Measurements from ENCODE around the gene ZBTB17.

Gene ZBTB17

GRCh38 chr1:15963968-15964648 is 11.8 kb downstream of the ZBTB17 start:
- peaks cover 7% of the 10 kb centered on the region for H3K4me1 ChIP-seq (ENCODE audit: insufficient read depth, low read length)
- H3K9ac ChIP-seq (ENCODE audit: low read depth, low read length): no peak overlapping the region
- peaks cover 6% of the 10 kb centered on the region; the same call in 1 of the 2 replicates for H3K36me3 ChIP-seq (ENCODE audit: insufficient read depth, low read length)
- H3K9me3 ChIP-seq (ENCODE audit: control insufficient read depth, insufficient read depth, low read length): peaks cover 4% of the 10 kb centered on the region

DNA sequence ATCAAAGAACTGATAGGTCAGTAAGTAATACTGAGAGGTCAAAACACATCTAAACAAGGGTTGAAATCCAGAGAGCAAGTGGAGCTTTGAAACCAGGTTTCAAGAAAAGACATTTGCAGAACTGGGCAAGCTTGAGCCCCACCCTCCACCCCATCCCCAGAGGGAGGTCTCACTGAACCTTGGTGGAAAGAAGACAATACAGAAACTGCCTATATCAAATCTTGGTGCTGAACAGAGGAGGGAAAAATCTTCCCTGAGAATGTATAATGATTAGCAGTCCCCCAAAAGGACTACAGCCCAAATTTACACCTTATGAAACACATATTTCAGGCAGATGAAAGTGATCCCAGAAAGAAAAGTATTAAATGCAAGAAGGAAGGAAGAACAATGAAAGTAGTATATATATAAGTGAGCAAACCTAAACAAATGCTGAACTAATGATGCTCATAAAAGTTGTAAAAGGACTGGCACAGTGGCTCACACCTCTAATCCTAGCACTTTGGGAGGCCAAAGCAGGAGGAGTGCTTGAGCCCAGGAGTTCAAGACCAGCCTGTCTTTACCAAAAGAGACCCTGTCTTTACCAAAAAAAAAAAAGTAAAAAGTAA is 12.4 kb downstream of the ZBTB17 start:
- H3K9ac ChIP-seq (ENCODE audit: low read depth, low read length): no peak overlapping the region
- H3K4me1 ChIP-seq (ENCODE audit: insufficient read depth, low read length): peaks cover 10% of the 10 kb centered on the region
- H3K36me3 ChIP-seq (ENCODE audit: insufficient read depth, low read length): peaks cover 1% of the 10 kb centered on the region; the same call in 1 of the 2 replicates

GRCh38 chr1:15962671-15963362 is 13.1 kb downstream of the ZBTB17 start:
- peaks cover 15% of the 10 kb centered on the region for H3K4me1 ChIP-seq (ENCODE audit: insufficient read depth, low read length)
- H3K36me3 ChIP-seq (ENCODE audit: insufficient read depth, low read length): no peaks in the 10 kb centered on the region
- no peak overlapping the region for H3K9ac ChIP-seq (ENCODE audit: low read depth, low read length)
- H3K9me3 ChIP-seq (ENCODE audit: control insufficient read depth, insufficient read depth, low read length): no peaks in the 10 kb centered on the region

More for the DNA sequence above, 12.4 kb downstream of the ZBTB17 start:
- no peaks in the 10 kb centered on the region for H3K9me3 ChIP-seq (ENCODE audit: control insufficient read depth, insufficient read depth, low read length)

- Histone ChIP-seq H3K4me1 (ENCODE audit: insufficient read depth, low read length) (peaks cover 19% of the 10 kb centered on the region), H3K9ac (ENCODE audit: low read depth, low read length) (no peak overlapping the region)
Observed at GRCh38 chr1:15962176-15962575, 13.7 kb downstream of the ZBTB17 start.

DNA sequence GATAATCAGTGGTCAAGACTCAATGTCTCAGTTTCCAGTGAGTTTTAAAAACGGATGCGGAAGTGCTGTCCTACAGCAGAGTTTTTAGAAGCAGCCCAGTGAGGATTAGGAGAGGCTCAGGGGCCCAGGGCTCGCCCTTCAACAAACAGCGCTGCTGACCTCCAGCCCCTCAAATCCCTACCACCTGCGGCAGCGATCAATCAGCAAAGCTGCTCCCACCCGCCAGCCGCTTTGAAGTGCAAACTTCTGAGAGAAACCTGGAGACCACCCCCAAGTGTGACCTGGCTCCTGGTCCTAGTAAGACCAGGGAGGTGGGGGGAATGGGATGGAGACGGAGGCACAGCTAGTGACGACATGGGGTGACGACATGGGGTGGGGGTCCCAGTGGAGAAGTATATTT is 14.4 kb downstream of the ZBTB17 start:
- Histone ChIP-seq H3K9me3 (ENCODE audit: control insufficient read depth, insufficient read depth, low read length) (no peaks in the 10 kb centered on the region), H3K9ac (ENCODE audit: low read depth, low read length) (no peak overlapping the region), H3K4me1 (ENCODE audit: insufficient read depth, low read length) (peaks cover 19% of the 10 kb centered on the region), H3K36me3 (ENCODE audit: insufficient read depth, low read length) (no peaks in the 10 kb centered on the region)

More at GRCh38 chr1:15962176-15962575, 13.7 kb downstream of the ZBTB17 start:
- H3K9me3 ChIP-seq (ENCODE audit: control insufficient read depth, insufficient read depth, low read length): no peaks in the 10 kb centered on the region
- no peaks in the 10 kb centered on the region for H3K36me3 ChIP-seq (ENCODE audit: insufficient read depth, low read length)

- Histone ChIP-seq H3K9me3 (ENCODE audit: control insufficient read depth, insufficient read depth, low read length) (no peaks in the 10 kb centered on the region), H3K36me3 (ENCODE audit: insufficient read depth, low read length) (no peaks in the 10 kb centered on the region), H3K4me1 (ENCODE audit: insufficient read depth, low read length) (peaks cover 19% of the 10 kb centered on the region), H3K9ac (ENCODE audit: low read depth, low read length) (no peak overlapping the region)
Observed at GRCh38 chr1:15960808-15961207, 15.1 kb downstream of the ZBTB17 start.

DNA sequence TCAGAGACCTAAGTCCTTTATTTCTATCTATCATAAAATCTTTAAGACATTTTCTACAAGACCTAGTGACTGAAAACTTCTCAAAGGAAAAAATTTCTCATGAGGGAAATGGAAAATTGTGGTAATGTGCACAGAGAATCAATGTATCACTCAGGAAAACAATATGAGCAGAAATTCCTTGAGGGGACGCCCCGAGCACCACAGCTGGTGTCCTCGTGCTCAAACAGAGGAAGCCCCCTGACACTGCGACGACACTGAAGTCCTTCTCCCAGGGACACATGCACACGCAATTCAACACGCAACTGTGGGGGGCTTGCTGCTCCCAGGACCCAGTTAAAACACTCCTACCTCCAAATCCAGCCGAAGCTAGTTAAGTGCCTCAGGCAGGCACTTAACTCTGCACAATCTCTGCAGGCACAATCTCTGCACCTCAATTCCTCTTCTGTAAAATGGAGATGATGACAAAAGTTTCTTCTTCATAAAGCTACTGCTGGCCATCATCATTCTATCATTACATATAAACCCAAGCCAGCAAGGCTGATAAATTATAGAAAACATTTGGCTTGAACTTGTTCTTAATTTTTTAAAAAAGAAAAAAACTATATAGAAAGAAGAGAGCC is 16.0 kb downstream of the ZBTB17 start:
- Histone ChIP-seq H3K36me3 (ENCODE audit: insufficient read depth, low read length) (no peaks in the 10 kb centered on the region), H3K4me1 (ENCODE audit: insufficient read depth, low read length) (peaks cover 19% of the 10 kb centered on the region), H3K9me3 (ENCODE audit: control insufficient read depth, insufficient read depth, low read length) (no peaks in the 10 kb centered on the region), H3K9ac (ENCODE audit: low read depth, low read length) (no peak overlapping the region)

GRCh38 chr1:15959424-15959823 is 16.5 kb downstream of the ZBTB17 start:
- Histone ChIP-seq H3K9ac (ENCODE audit: low read depth, low read length) (no peak overlapping the region), H3K9me3 (ENCODE audit: control insufficient read depth, insufficient read depth, low read length) (no peaks in the 10 kb centered on the region), H3K4me1 (ENCODE audit: insufficient read depth, low read length) (peaks cover 20% of the 10 kb centered on the region), H3K36me3 (ENCODE audit: insufficient read depth, low read length) (no peaks in the 10 kb centered on the region)

- no peak overlapping the region for H3K9ac ChIP-seq (ENCODE audit: low read depth, low read length)
- no peaks in the 10 kb centered on the region for H3K9me3 ChIP-seq (ENCODE audit: control insufficient read depth, insufficient read depth, low read length)
- H3K36me3 ChIP-seq (ENCODE audit: insufficient read depth, low read length): no peaks in the 10 kb centered on the region
- H3K4me1 ChIP-seq (ENCODE audit: insufficient read depth, low read length): peaks cover 26% of the 10 kb centered on the region
Observed at GRCh38 chr1:15958793-15959192, 17.1 kb downstream of the ZBTB17 start.

DNA sequence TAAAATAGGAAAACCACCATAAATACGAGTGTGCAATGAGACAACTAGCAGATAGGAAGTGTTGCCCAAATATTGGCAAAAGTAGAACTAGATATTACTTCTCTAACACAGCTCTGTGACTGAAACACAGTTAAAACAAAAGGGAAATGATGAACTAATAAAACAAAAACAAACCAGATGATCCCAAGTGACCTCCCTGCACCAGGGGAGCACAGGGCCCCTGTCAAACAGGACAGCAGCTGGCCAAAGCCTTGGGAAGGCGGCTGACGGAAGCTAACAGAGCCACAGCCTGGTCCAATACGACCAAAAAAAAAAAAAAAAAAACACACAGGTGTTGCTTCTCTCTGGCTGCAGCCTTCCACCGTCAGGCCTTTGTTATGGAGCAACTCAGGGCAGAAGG is 17.8 kb downstream of the ZBTB17 start:
- no peak overlapping the region for H3K9ac ChIP-seq (ENCODE audit: low read depth, low read length)
- H3K9me3 ChIP-seq (ENCODE audit: control insufficient read depth, insufficient read depth, low read length): no peaks in the 10 kb centered on the region
- peaks cover 32% of the 10 kb centered on the region for H3K4me1 ChIP-seq (ENCODE audit: insufficient read depth, low read length)

GRCh38 chr1:15957221-15958095 is 18.4 kb downstream of the ZBTB17 start:
- Histone ChIP-seq H3K36me3 (ENCODE audit: insufficient read depth, low read length) (no peaks in the 10 kb centered on the region), H3K9ac (ENCODE audit: low read depth, low read length) (no peak overlapping the region), H3K4me1 (ENCODE audit: insufficient read depth, low read length) (peaks cover 39% of the 10 kb centered on the region), H3K9me3 (ENCODE audit: control insufficient read depth, insufficient read depth, low read length) (no peaks in the 10 kb centered on the region)

More for the DNA sequence above, 17.8 kb downstream of the ZBTB17 start:
- H3K36me3 ChIP-seq (ENCODE audit: insufficient read depth, low read length): no peaks in the 10 kb centered on the region

DNA sequence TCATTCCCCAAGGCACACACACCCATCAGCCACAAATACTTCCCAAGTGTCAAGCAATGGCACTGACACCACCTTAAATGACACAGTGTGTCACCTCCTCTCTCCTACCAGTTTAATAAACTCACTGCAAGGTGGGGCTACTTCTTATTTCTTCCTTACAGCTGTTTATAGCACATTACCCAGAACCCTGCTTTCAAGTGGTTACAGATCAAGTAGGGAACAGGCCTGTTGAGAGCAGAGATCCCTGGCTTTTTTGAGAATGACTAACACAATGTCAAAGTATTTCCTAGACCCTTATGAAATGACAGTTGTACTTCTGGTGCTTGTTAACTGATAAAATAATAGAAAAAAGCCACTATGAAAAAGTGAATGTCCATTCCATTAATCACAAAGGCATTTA is 19.8 kb downstream of the ZBTB17 start:
- H3K36me3 ChIP-seq (ENCODE audit: insufficient read depth, low read length): no peaks in the 10 kb centered on the region
- peaks cover 44% of the 10 kb centered on the region for H3K4me1 ChIP-seq (ENCODE audit: insufficient read depth, low read length)
- no peak overlapping the region for H3K9ac ChIP-seq (ENCODE audit: low read depth, low read length)
- H3K9me3 ChIP-seq (ENCODE audit: control insufficient read depth, insufficient read depth, low read length): no peaks in the 10 kb centered on the region

GRCh38 chr1:15955552-15955951 is 20.3 kb downstream of the ZBTB17 start:
- Histone ChIP-seq H3K4me1 (ENCODE audit: insufficient read depth, low read length) (peaks cover 48% of the 10 kb centered on the region), H3K9ac (ENCODE audit: low read depth, low read length) (no peak overlapping the region)

GRCh38 chr1:15954316-15954715 is 21.6 kb downstream of the ZBTB17 start:
- peaks cover 61% of the 10 kb centered on the region for H3K4me1 ChIP-seq (ENCODE audit: insufficient read depth, low read length)
- no peaks in the 10 kb centered on the region for H3K9me3 ChIP-seq (ENCODE audit: control insufficient read depth, insufficient read depth, low read length)
- no peaks in the 10 kb centered on the region for H3K36me3 ChIP-seq (ENCODE audit: insufficient read depth, low read length)
- H3K9ac ChIP-seq (ENCODE audit: low read depth, low read length): no peak overlapping the region

More at GRCh38 chr1:15955552-15955951, 20.3 kb downstream of the ZBTB17 start:
- no peaks in the 10 kb centered on the region for H3K9me3 ChIP-seq (ENCODE audit: control insufficient read depth, insufficient read depth, low read length)
- no peaks in the 10 kb centered on the region for H3K36me3 ChIP-seq (ENCODE audit: insufficient read depth, low read length)
